ENCODE data around the gene ENDOU.

GRCh38 chr12:47772738-47773061, 47.4 kb upstream of the ENDOU start:
- TF ChIP-seq, protein P1, sequence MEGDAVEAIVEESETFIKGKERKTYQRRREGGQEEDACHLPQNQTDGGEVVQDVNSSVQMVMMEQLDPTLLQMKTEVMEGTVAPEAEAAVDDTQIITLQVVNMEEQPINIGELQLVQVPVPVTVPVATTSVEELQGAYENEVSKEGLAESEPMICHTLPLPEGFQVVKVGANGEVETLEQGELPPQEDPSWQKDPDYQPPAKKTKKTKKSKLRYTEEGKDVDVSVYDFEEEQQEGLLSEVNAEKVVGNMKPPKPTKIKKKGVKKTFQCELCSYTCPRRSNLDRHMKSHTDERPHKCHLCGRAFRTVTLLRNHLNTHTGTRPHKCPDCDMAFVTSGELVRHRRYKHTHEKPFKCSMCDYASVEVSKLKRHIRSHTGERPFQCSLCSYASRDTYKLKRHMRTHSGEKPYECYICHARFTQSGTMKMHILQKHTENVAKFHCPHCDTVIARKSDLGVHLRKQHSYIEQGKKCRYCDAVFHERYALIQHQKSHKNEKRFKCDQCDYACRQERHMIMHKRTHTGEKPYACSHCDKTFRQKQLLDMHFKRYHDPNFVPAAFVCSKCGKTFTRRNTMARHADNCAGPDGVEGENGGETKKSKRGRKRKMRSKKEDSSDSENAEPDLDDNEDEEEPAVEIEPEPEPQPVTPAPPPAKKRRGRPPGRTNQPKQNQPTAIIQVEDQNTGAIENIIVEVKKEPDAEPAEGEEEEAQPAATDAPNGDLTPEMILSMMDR (IDR thresholded peaks at IDR 0.05), result no peak
- no peak for TF ChIP-seq POLR2A (IDR thresholded peaks at IDR 0.05)
